Caco-2 (cell line): ENCODE results near the gene RTN4RL1. TPM values are rescaled to one million over a fixed set of nuclear protein-coding genes. Genes with fewer than 3 reads are reported as not detected.

Experiments
- BruUV-seq: library from RNA; stranded (reverse); fragments of 400-500 nt; replicated peaks from 2 replicates; lab custom pipeline; 2021; lab: Mats Ljungman, UMichigan
- CTCF ChIA-PET: fragments of 300-600 bp; sonication (Branson Sonifier 250); formaldehyde crosslinking; loops from one replicate; lab custom pipeline; 2022; ENCODE audit warnings: antibody characterized with exemption; lab: Charles Lee
- POLR2A ChIA-PET: fragments of 300-600 bp; sonication (Branson Sonifier 250); formaldehyde crosslinking; loops from one replicate; lab custom pipeline; 2022; ENCODE audit warnings: antibody characterized with exemption; lab: Charles Lee
- DNase-seq, 2 experiments: peaks; one replicate each; pipeline versions ENCODE4 v3.0.0 to v3.0.0-alpha.2; 2020 to 2022
- H3K27me3 ChIP-seq: replicated peaks from 2 replicates; pipeline ENCODE4 v1.6.0; 2011; ENCODE audit warnings: low read length; ENCODE audit not compliant: control insufficient read depth, insufficient read depth
- H3K36me3 ChIP-seq: 2 replicates; pipeline ENCODE4 v1.5.1; 2011; ENCODE audit warnings: low read length; ENCODE audit not compliant: control insufficient read depth, insufficient read depth
- H3K4me1 ChIP-seq: fragments of 250-450 bp; sonication (Bioruptor Pico); 2 replicates; pipeline ENCODE4 v1.5.1; 2020; ENCODE audit warnings: mild to moderate bottlenecking
- H3K4me3 ChIP-seq: 2 replicates; pipeline ENCODE4 v1.5.1; 2011; ENCODE audit warnings: low read depth, mild to moderate bottlenecking, control low read depth, low read length
- H3K9me3 ChIP-seq: fragments of 250-450 bp; sonication (Bioruptor Pico); 2 replicates; pipeline ENCODE4 v1.5.1; 2020; ENCODE audit warnings: mild to moderate bottlenecking, moderate library complexity
- H3K27ac Mint-ChIP-seq: one replicate; pipeline ENCODE4 v1.8.0; 2022; ENCODE audit warnings: mixed read lengths; ENCODE audit not compliant: unreplicated experiment
- H3K27me3 Mint-ChIP-seq: one replicate; pipeline ENCODE4 v1.8.0; 2022; ENCODE audit warnings: mixed read lengths; ENCODE audit not compliant: insufficient read depth, unreplicated experiment
- H3K36me3 Mint-ChIP-seq: one replicate; pipeline ENCODE4 v1.8.0; 2022; ENCODE audit warnings: mild to moderate bottlenecking, mixed read lengths; ENCODE audit not compliant: insufficient read depth, unreplicated experiment
- H3K4me1 Mint-ChIP-seq: one replicate; pipeline ENCODE4 v1.8.0; 2022; ENCODE audit warnings: low read depth, mixed read lengths; ENCODE audit not compliant: unreplicated experiment
- H3K4me3 Mint-ChIP-seq: one replicate; pipeline ENCODE4 v1.8.0; 2022; ENCODE audit warnings: mild to moderate bottlenecking, moderate library complexity, mixed read lengths; ENCODE audit not compliant: unreplicated experiment
- H3K9me3 Mint-ChIP-seq: one replicate; pipeline ENCODE4 v1.8.0; 2022; ENCODE audit warnings: mixed read lengths; ENCODE audit not compliant: unreplicated experiment
- intact Hi-C: fragments of 100-400 bp; cut with micrococcal nuclease; formaldehyde crosslinking; loops from one replicate; pipeline ENCODE4 v1.10.0; 2022; ENCODE audit not compliant: unreplicated experiment
- total RNA-seq: library from RNA; stranded (reverse); gene quantifications from 2 replicates; pipeline ENCODE4 v1.2.3, GENCODE V29; 2022
- TF ChIP-seq, protein P1 (sequence below), 2 experiments: fragments of 200-600 bp in 1 of 2; IDR thresholded peaks; 1 replicate in 1 of 2; 2 replicates in 1 of 2; pipeline versions ENCODE4 v1.5.1 to v1.8.0; 2011 to 2022; ENCODE audit warnings: antibody characterized with exemption in 1 of 2, control low read depth in 1 of 2, inconsistent platforms in 1 of 2, low read depth in 1 of 2, low read length in 1 of 2, mild to moderate bottlenecking in 1 of 2, moderate library complexity in 1 of 2; ENCODE audit not compliant: insufficient read depth in 1 of 2, severe bottlenecking in 1 of 2, unreplicated experiment in 1 of 2

RTN4RL1 gene
- total RNA-seq, 1 experiment from 2014 or later, result 0.54 TPM

DNA sequence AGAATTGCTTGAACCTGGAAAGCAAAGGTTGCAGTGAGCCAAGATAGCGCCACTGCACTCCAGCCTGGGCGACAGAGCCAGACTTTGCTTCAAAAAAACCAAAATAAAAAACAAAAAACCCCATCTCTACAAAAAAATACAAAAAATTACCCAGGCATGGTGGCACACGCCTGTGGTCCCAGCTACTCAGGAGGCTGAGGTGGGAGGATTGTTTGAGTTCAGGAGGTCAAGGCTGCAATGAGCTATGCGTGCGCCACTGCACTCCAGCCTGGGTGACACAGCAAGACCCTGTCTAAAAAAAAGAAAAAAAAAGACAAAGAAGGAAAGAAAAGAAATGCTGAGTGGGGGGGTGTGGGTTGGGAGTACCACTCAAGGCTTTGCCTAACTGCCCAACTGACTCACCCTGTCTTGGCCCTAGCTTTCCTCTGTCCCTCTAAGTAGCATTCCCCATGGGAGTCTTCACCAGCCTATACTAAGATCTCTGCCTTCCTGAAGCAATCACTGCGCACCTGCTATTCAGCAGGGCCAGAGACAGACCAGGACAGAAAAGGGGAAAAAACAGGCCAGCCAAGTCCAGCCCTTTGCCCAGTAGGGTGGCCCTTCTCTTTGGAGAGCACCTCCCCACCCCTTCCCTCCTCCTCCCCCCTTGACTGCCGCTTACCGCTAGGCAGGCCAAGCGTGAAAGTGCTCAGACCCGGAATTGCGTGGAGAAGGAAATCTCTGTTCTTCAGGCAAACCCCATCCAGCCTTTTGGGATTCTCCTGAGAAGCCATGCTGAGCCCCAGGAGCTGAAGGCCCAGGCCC is 45.8 kb downstream of the RTN4RL1 start:
- Histone ChIP-seq H3K27me3 (no peaks in the 10 kb centered on the region), H3K4me3 (no peak overlapping the region), H3K36me3 (no peaks in the 10 kb centered on the region), H3K4me1 (peaks cover 16% of the 10 kb centered on the region), H3K9me3 (no peaks in the 10 kb centered on the region)
- intact Hi-C loops, result no loop called here
- TF ChIP-seq, protein P1, sequence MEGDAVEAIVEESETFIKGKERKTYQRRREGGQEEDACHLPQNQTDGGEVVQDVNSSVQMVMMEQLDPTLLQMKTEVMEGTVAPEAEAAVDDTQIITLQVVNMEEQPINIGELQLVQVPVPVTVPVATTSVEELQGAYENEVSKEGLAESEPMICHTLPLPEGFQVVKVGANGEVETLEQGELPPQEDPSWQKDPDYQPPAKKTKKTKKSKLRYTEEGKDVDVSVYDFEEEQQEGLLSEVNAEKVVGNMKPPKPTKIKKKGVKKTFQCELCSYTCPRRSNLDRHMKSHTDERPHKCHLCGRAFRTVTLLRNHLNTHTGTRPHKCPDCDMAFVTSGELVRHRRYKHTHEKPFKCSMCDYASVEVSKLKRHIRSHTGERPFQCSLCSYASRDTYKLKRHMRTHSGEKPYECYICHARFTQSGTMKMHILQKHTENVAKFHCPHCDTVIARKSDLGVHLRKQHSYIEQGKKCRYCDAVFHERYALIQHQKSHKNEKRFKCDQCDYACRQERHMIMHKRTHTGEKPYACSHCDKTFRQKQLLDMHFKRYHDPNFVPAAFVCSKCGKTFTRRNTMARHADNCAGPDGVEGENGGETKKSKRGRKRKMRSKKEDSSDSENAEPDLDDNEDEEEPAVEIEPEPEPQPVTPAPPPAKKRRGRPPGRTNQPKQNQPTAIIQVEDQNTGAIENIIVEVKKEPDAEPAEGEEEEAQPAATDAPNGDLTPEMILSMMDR (IDR thresholded peaks at IDR 0.05; ENCODE audit: insufficient read depth in 1 of 2, low read depth in 1 of 2, low read length in 1 of 2, severe bottlenecking in 1 of 2, unreplicated experiment in 1 of 2), result no peak
- POLR2A ChIA-PET, result no interaction called here
- H3K4me3 Mint-ChIP-seq, result no peak overlapping the region
- H3K27me3 Mint-ChIP-seq, result no peaks in the 10 kb centered on the region
- H3K27ac Mint-ChIP-seq, result no peak overlapping the region
- no peaks in the 10 kb centered on the region for H3K36me3 Mint-ChIP-seq
- no peak for DNase-seq
- peaks cover 18% of the 10 kb centered on the region for H3K4me1 Mint-ChIP-seq
- CTCF ChIA-PET, result interaction anchor here (0.6 to 1.1 kb wide), 2 partner anchors 17 to 47 kb away, joined by 3 to 4 read pairs; no protein-coding TSS in a partner anchor
- no peaks in the 10 kb centered on the region for H3K9me3 Mint-ChIP-seq
- no TSS peak for BruUV-seq

DNA sequence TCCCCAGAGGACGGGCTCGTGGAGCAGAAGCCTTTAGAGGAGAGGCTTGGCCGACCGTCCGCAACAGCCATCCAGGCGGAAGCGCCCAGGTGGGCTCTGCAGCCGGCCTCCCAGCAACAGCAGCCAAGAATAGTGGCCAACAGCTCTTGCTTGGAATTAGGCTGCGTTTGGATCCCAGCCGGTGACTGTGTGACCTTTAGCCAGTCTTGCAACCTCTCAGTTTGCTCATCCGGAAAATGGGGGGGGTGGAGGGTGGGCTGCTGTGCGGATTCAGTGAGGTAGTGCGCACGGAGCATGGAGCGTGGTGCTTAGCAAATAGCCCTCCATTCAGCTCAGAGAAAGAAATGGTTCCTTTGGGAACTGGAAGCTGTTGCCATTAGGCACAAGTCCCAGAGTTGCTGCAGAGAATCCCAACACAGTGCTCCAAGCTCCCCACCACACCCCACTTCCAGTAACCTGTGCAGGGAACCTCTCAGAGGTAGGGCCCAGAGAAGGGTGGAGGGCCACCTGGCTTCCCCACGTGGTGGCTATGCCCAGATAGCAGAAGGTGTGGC is 46.7 kb downstream of the RTN4RL1 start:
- Histone ChIP-seq H3K4me3 (no peak overlapping the region), H3K9me3 (no peaks in the 10 kb centered on the region), H3K4me1 (peaks cover 16% of the 10 kb centered on the region), H3K27me3 (no peaks in the 10 kb centered on the region), H3K36me3 (no peaks in the 10 kb centered on the region)
- Mint-ChIP-seq H3K4me3 (no peak overlapping the region), H3K27me3 (no peaks in the 10 kb centered on the region), H3K36me3 (no peaks in the 10 kb centered on the region), H3K27ac (no peak overlapping the region), H3K9me3 (no peaks in the 10 kb centered on the region), H3K4me1 (peaks cover 18% of the 10 kb centered on the region)
- intact Hi-C loops, result no loop called here
- no peak for DNase-seq
- TF ChIP-seq, protein P1 (IDR thresholded peaks at IDR 0.05; ENCODE audit: insufficient read depth in 1 of 2, low read depth in 1 of 2, low read length in 1 of 2, severe bottlenecking in 1 of 2, unreplicated experiment in 1 of 2), result no peak
- BruUV-seq, result no TSS peak
- ChIA-PET CTCF (no interaction called here), POLR2A (no interaction called here)

DNA sequence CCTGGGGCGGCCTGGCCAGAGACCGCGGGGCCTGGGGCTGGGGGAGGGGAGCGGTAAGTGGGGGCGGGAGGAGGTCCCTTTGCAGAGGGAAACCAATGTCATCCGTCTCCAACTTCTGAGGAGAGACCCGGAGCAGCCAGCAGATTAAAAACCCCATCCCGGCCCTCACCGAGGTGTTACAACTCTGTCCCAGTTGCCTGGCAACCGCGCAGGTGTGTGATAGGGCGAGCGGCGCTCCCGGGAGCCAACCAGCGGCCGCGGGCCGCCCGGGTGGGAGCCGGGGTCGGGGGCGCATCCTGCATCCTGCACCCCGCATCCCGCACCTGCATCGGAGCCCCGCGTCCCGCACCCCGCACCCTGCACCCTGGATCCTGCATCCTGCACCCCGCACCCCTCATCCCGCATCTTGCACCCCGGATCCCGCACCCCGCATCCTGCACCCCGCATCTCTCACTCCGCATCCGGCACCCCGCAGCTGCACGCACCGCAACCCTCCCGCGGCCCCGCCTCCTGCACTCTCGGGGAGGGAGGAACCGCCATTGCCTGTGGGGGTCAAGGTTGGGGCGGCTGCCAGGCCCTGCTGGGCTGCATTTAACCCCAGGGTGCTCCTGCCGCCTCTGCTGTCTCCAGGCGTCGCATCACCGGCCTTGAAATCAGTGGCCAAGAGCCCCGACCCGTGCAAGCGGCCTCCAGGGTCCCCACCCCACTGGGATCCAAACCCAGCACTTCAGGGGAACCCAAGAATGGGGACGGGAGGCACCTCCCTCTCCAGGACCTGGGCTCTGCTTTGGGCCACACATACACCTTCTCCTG is 47.3 kb downstream of the RTN4RL1 start:
- TF ChIP-seq, protein P1 (IDR thresholded peaks at IDR 0.05; ENCODE audit: insufficient read depth in 1 of 2, low read depth in 1 of 2, low read length in 1 of 2, severe bottlenecking in 1 of 2, unreplicated experiment in 1 of 2), result no peak
- no peaks in the 10 kb centered on the region for H3K9me3 Mint-ChIP-seq
- no peak overlapping the region for H3K27ac Mint-ChIP-seq
- no peak overlapping the region for H3K4me3 ChIP-seq
- no peaks in the 10 kb centered on the region for H3K36me3 ChIP-seq
- POLR2A ChIA-PET, result no interaction called here
- H3K9me3 ChIP-seq, result no peaks in the 10 kb centered on the region
- CTCF ChIA-PET, result no interaction called here
- BruUV-seq, result no TSS peak
- peaks cover 18% of the 10 kb centered on the region for H3K4me1 Mint-ChIP-seq
- intact Hi-C loops, result no loop called here
- no peaks in the 10 kb centered on the region for H3K27me3 ChIP-seq
- no peaks in the 10 kb centered on the region for H3K36me3 Mint-ChIP-seq
- peaks cover 16% of the 10 kb centered on the region for H3K4me1 ChIP-seq
- DNase-seq, result no peak
- no peak overlapping the region for H3K4me3 Mint-ChIP-seq
- H3K27me3 Mint-ChIP-seq, result no peaks in the 10 kb centered on the region
